CD4-positive, alpha-beta T cell treated with Interleukin-21 for 1 hour (primary cell): ENCODE results near the gene SET.
"Not testable (repeated sequence)": the region's sequence is repeated elsewhere in the genome, so short reads cannot be mapped to it uniquely, and the experiment has no call there.

ENCODE experiments used
- DNase-seq: peaks from one replicate; pipeline ENCODE4 v3.0.0-alpha.2; 2020

SET gene, protein sequence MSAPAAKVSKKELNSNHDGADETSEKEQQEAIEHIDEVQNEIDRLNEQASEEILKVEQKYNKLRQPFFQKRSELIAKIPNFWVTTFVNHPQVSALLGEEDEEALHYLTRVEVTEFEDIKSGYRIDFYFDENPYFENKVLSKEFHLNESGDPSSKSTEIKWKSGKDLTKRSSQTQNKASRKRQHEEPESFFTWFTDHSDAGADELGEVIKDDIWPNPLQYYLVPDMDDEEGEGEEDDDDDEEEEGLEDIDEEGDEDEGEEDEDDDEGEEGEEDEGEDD

GRCh38 chr9:128688501-128689292 is at the start of gene SET:
TSS of gene SET (plus strand) at chr9:128689222. CDS start at chr9:128689583, 361 bp downstream.
- DNase-seq = peak; percentile 94

- DNase-seq = no peak
Measured at GRCh38 chr9:128640603-128641002, 48.4 kb upstream of the SET start.

GRCh38 chr9:128642675-128643245 is 46.3 kb upstream of the SET start:
- no peak for DNase-seq

DNA sequence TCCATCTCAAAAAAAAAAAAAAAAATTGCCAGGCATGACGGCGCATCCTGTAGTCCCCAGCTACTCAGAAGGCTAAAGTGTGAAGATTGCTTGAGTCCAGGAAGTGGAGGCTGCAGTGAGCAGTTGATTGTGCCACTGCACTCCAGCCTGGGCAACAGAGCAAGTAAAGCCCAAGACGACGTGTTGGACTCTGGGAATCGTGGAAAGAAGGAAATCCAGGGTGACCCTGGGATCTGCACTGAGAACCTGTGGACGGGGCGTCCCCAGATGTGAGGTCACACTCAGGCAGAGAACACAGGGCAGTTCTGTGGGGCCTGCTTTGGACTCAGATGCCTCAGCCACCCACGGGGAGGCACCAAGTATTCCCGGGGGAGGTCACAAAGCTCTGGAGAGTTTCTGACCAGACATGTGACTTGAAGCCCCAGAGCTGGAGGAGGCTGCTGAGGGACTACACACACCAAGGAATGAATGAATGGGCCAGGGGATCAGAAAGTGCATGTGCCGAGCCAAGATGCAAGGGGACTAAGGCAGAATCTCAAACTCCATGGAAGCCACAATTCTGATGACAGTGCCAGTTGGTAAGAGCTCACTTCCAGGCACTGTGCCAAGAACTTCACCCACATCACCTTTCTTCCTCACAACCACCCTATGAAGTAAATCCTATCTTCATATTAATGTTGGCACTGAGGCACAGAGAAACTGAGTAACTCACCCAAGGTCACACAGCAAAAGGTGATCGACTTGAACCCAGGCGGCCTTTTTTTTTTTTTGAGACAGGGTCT is 45.3 kb upstream of the SET start:
- no peak for DNase-seq

- peak; percentile 77 for DNase-seq
Measured at GRCh38 chr9:128648206-128648605, 40.8 kb upstream of the SET start.

DNA sequence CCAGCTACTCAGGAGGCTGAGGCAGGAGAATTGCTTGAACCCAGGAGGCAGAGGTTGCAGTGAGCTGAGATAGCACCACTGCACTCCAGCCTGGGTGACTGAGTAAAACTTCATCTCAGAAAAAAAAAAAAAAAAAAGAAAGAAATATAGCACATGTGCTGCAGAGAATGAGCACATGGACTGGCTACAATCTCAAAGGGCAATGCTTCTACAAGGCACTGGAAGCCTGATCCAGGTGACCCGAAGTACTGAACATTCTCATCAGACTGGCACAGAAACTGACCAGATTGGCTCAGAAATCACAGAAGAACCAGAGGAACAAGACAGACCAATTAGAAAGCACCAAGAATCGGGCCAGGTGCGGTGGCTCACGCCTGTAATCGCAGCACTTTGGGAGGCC is 37.2 kb upstream of the SET start:
- no peak for DNase-seq

DNA sequence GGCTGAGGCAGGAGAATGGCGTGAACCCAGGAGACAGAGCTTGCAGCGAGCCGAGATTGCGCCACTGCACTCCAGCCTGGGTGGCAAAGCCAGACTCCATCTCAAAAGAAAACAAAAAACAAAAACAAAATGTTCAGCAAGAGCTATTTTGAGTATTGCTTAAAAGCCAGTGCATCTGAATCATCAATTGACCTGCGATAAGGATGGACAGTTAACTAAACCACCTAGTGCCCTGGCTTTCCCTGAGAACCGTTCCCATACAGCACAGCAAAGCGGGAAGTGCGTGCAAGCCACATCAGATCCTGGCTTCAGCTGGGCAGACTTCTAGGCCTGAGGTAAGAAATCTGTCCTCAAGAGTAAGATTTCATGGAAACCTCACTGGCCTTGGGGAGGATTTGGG is 35.1 kb upstream of the SET start:
- no peak for DNase-seq

DNA sequence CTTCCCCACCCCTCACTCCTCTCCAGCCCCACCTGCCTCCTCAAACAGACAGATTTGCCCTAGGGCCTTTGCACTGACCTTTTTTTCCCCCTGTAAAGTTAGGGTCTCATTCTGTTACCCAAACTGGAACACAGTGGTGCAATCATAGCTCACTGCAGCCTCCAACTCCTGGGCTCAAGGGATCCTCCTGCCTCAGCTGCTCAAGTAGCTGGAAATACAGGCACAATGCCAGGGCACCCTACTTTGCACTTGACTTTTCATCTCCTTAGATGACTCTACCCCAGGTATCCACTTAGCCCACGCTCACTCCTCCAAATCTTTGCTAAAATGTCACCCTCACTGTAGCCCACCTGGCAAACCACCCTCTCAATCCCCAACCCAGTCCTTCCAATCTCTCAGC is 34.5 kb upstream of the SET start:
- DNase-seq = no peak

DNA sequence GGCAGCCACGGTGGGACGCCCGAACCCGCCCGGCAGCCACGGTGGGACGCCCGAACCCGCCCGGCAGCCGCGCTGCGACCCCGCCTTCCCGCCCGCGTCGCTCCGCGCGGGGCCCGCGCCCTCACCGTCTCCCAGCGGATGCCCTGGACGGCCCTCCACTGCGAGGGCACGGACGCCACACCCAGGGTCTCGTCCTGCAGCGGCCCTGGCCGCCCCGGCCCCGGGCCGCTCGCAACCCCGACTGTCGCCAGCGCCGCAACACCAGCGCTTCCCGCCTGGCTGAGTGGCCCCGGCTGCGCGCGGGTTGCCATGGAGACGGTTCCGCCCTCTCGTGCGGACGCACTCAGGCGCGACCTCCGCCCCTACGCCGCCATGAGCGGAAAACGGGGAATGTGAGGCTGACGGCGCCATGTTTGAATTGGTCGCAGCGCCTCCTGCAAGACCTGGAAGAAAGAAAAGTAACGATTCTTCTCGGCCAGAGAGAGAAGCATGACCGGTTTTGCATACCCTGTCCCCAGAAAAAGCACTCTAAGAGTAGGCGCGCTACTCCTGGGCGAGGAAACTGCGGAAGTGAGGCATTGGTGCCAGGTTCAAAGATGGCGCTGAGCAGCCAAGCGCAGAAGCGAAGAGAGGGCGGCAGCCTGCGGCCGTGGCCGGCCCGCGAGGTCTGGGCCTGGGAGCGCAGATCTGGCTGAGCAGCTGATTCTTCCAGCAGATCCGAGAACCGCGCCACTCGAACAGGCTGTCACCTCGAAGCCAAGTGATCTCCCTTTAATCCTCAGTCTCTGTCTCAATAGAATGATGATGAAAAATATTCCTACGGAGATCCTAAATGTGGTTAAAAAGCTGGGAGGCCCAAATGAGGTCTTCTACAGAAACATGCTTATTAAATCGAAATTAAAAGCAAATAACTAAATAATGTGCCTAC is 32.3 kb upstream of the SET start, which contains the start of gene DYNC2I2:
Gene DYNC2I2, minus strand, starts transcription at position 432 of the 928 bp plus-strand sequence. Its CDS starts 121 bp downstream, at position 311.
- peak; percentile 95 for DNase-seq

- DNase-seq = no peak
Measured at GRCh38 chr9:128657344-128657704, 31.7 kb upstream of the SET start.

DNA sequence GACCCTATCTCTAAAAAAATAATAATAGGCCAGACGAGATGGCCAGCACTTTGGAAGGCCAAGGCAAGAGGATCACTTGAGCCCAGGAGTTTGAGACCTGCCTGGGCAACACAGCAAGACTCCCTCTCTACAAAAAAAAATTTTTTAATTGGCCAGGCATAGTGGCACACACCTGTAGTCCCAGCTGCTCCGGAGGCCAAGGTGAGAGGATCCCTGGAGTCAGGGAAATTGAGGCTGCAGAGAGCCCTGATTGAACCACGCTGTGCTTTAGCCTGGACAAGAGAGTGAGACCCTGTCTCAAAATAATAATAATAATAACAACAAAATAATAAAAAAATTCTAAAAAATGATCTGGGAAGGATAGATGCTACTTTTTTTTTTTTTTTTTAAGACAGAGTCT is 31.2 kb upstream of the SET start:
- DNase-seq = no peak

GRCh38 chr9:128666481-128666941 is 22.5 kb upstream of the SET start:
- not testable (repeated sequence) for DNase-seq

GRCh38 chr9:128669786-128670185 is 19.2 kb upstream of the SET start:
- no peak for DNase-seq

DNA sequence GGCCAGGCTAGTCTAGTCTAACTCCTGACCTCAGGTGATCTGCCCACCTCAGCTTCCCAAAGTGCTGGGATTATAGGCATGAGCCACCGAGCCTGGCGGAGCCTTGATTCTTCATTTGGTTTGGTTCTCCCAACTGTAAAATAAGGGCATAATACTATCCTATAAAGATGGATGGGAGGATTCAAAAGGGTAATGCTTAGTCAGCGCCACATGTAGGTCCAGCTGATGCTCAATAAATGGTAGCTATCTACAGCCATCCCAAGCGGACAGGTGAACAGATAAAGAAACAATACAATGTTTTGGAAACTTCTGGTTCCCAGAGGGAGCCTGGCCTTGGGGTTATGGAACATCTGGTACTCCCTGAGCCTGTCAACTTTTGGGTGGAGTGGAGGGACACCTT is 13.6 kb upstream of the SET start:
- no peak for DNase-seq

GRCh38 chr9:128677794-128678193 is 11.2 kb upstream of the SET start:
- DNase-seq = no peak

DNA sequence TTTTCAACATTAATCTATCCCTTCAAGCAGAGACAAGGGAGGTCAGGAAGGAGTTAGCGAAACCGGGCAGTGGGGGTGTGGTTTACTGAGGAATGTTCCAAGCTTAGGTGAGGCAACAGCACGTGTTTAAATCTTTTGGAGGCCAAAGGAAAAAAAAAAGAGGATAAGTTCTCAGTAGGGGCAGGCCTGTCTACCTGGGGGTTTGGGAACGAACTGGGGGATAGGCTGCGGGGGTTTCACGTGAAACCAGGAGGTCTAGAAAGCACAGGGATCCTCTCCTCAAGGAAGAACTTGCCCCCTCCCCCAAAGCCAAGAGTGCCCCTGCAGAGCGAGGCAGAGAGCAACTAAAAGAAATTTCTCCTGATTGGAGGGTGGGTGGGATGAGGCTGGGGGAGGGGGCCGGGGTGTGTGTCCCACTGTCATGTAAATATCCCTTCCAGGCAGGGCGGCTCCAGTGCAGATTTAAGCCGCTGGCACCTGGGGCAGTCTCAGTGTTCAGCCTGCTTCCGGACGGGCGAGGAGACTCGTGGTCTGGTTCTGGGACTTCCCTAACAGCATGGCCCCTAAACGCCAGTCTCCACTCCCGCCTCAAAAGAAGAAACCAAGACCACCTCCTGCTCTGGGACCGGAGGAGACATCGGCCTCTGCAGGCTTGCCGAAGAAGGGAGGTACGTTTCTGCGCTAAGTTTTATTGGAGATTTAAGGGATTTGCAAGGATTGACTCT is 5.5 kb upstream of the SET start:
- peak; percentile 33 for DNase-seq

DNA sequence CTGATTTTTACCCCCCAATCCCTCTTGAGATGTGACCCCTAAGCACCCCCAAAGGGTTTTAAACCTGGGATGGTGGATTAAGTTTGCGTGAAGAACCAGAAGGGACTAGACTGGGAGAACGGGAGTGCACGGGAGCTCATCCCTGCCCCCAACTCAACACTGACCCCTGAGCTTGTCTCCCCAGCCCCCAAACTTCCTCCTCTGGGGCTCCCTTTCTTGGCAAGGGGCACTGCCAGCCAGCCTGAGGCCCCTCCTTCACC is 5.0 kb upstream of the SET start:
- DNase-seq = no peak

GRCh38 chr9:128684325-128685199 is 4.5 kb upstream of the SET start:
- peak; percentile 81 for DNase-seq

DNA sequence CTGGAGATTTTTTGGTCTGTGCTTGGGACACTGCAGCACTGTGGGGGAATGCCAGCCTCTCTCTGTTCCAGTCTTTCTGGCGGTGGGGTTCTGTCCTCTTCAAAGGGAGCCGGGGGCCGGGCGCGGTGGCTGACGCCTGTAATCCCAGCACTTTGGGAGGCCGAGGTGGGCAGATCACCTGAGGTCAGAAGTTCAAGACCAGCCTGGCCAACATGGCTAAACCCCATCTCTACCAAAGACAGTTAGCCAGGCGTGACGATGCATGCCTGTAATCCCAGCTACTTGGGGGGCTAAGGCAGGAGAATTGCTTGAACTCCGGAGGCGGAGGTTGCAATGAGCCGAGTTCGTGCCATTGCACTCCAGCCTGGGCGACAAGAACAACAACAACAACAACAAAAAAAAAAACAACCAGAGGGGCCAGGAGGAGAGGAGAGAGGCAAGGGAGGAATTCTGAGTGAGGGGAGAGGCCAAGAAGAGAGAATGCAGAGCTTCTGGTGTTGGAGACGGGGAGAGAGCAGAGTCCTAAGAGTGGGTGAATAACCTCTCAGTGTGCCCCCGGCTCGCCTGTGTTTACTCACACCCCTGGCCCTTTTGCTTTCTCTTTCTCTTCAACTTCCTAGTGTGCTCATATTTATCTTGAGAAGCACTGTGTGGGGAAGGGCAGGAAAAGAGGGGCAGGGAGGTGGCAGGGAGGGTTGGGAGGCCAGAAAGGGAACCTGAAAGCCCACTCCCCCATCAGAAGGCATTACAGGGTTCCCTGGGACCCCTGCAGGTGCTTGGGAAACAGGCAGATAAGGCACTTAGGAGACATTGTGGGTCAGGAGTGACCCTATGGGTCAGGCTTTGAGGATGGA is 3.2 kb upstream of the SET start:
- DNase-seq = peak; percentile 63

DNA sequence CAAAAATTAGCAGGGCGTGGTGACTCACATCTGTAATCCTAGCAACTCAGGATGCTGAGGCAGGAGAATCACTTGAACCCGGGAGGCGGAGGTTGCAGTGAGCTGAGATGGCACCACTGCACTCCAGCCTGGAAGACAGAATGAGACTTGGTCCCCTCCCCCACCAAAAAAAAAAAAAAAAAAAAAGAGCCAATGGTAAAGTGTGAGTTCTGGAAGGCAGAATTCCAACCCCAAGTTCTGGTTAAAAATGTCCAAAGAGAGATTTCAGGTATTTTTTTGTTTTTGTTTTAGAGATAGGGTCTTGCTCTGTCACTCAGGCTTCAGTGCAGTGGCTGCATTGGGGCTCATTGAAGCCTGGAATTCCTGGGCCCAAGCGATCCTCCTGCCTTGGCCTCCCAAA is 1.6 kb upstream of the SET start:
- no peak for DNase-seq
